HG03196 (cell line): ENCODE measurements around the gene SLC12A3.
A peak's percentile ranks its signal among the peaks of the same experiment; 100 is the strongest.

ENCODE experiments used
- ATAC-seq: cut with Tn5 transposase; IDR thresholded peaks from one replicate; pipeline ENCODE4 v1.9.1; 2021; ENCODE audit not compliant: unreplicated experiment

SLC12A3 gene

DNA sequence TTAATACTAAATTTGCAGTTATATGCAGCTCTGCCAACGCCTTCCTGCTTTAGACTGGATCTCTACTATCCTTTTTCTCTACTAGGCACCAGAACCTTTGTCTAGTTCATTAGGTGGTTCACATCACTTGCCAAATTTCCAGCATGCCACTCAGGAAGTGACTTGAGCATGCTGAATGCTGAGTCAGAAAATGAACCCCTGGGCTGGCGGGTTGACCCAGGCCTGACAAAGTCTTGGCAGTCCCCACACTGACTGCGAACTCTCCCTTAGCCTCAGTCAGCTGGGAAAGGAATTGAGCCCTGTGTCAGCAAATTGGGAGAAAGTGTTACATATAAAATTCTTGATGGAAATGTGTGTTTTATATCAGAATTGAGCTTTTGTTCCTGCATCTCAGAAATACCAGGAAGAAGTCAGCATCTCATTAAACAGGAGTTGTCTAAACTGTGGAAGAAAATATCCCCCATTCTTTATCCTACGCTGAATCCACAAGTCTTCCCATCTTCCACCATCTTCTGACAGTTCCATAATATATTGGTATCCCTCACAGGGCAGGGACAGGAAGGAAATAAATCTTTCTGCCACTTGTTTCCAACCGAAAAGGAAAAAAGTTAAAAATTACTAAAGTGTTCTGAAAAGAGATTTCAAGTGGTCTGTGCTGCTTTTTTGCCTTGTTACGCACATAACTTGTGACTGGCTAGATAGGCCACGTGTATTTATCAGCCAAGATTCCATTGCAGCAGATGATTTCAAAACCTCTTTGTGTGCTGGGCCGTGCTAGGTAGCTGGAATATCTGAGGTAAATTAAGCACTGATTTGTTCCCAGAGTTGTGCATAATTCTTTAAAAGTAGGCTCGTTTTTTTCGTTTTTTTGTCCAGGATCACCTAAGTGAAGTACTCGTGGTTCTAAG lies 16.7 kb upstream of the SLC12A3 start:
- no peak for ATAC-seq

DNA sequence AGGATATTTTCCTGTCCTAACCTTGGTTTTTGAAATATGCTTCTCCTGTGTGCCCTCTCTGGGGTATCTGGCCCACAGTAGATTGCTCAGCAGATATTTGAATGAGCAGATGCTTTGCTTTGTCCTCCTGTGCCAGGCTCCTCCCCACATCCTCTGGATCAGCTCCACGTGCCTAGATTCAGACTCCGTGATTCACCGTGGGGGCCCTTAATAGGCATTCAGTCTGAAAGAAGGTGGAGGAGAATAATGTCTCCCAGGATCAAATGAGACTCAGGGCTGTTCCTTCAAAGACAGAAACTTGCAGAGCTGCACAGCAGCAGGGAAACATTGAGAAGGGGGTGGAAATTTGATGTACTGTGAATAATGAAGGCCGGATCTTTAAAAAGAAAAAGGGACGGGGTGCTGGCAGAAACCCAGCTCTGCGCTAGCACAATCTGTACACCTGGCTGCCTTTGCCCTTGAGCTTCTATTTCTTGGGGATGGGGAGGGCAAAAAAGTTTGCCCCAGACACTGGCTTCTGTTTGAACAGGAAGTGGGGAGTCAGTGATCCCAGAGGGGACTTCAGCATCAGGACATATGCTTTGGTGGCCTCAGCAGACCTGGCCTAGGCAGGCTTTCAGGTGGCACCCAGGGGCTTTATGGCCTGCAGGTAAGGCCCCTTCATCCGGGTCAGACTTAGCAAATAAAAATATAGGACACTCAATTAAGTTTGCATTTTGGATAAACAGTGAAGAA lies 15.9 kb upstream of the SLC12A3 start:
- no peak for ATAC-seq

DNA sequence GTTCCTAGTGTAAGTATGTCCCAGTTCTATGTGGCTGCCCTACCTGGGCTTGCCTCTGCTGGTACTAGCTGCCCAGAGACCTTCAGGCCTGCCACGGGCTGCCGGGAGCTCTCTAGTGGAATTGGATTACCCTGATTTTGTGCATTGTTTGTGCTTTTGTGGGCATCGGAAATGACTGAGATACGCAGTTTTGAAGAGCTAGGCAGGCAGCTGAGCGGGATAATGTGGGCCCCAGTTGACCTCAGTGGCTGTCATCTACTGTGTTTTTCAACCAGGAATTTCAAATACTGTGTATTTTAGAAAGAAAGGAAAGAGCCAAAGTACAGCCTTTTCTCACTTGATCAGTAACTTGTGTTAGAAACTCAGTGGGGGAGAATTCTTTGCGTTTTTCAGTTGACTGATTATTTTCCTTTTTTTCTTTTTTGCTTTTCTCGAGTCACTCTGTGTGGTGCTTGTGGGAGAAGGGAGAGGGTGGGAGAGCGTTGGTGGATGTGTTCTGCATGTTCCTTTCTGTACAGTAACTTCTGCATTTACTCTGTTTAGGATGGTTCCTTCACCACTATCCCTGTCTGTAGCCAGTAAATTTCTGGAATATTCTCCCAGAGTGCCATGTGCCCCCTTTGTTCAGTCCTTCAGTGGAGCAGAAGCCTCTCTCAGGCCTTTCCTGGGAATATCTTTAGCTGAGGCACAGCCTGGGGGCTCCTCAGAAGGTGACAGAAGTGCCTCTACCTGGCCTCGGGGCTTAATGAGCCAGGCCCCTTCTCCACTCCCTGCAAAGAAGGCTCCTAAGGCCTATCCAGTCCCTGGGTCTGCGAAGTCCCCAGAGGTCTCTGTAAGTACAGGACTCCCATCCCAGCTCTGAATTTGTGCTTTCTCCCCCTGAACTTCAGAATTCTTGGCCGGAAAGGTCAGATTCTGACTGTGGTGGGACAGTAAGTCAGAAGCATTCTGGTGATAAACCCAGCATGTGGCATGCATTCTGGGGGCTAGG lies 15.0 kb upstream of the SLC12A3 start:
- ATAC-seq = no peak

DNA sequence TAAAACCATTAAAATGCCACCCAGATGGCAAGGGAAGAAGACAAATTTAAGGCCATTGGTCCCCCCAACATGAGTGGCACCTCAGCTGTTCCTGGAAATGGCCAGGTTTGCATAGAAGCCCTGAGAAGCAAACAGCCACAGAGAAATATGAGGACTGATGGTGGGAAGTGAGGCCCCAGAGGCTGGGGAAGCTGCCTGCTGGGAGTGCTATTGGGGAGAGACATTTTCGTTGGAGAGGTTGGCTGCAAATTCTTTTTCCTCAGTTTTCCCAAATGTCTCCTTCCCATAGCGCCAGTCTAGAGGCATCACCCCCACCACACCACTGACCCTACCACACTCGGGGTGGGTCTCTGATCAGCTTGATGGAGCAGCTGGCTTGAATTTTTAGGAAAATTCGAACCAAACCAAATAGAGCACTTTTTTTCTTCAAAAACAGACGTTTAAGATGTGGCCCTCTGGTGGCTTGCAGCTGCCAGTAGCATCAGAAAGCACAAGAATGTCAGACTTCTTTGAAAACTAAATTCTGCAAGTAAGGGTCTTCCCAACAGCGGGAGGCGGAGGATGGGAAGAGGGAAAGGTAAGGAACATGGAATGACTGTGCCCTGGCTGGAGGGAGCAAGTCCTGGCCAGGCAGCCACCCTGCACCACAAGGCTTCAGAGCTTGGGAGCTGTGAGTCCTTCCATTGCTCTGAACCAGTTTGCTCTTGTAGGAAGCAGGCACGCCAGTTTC lies 13.2 kb upstream of the SLC12A3 start:
- no peak for ATAC-seq

DNA sequence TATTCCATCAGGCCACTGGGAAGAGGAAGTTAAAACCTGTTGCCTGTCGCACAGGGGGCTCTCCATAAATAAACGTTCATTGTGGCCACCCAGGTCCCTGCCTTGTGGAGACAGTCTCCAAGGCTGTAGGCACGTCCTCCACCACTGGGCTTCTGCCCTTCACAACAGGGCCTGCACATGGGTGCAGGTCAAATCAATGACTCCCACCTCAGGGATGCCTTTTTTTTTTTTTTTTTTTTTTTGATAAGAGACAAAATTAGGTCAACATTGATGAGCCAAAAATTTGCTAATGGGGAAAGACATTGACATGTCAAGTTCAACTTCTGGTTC lies 12.6 kb upstream of the SLC12A3 start:
- ATAC-seq = no peak

DNA sequence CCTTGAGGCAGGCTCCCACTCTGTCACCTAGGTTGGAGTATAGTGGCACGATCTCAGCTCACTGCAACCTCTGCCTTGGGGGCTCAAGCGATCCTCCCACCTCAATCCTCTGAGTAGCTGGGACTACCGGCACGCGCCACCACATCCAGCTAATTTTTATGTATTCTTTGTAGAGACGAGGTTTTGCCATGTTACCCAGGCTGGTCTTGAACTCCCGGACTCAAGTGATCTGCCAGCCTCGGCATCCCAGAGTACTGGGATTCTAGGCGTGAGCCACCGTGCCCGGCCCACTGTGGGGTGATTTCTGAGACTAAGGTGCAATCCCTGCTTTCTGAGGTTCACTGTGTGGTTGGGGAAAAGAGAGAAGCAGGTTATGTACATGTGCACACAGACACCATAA lies 12.0 kb upstream of the SLC12A3 start:
- no peak for ATAC-seq

DNA sequence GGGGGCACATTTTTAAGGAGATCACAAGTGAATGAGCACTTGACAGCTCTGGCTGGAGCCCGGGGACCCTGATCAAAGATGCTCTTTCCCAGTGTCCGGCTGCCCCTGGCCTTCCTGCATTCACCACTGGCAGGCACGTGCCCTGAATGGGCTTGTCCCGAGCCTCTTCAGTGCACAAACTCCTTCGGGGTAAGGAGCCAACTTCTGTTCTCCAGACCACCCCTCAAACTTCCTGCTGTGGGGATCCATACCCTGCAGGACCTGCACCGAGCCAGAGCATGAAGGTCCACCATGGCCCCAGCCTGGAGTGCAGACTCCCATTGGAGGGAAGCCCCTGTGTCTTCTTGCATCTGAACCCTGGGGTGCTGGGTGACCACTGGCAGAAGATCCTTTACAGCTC lies 9.8 kb upstream of the SLC12A3 start:
- no peak for ATAC-seq

DNA sequence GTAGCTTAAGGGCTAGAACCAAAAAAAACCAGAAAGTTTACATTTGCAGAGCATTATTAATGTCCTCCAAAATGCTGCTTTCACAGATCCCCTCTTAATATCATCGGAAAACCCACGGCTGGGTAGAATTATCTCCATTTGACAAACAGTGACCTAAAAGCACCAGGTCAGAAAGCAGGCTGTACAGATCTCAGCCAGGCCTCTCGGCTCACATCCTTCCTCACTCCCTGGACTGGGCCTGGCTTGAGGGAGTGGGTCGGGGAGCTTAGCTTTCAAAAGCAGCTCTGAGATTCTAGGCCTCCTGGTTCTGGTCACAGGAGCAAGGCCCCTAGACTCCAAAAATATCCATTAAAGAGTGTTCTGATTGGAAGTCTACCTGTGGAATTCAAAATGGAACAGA lies 9.1 kb upstream of the SLC12A3 start:
- ATAC-seq = no peak

DNA sequence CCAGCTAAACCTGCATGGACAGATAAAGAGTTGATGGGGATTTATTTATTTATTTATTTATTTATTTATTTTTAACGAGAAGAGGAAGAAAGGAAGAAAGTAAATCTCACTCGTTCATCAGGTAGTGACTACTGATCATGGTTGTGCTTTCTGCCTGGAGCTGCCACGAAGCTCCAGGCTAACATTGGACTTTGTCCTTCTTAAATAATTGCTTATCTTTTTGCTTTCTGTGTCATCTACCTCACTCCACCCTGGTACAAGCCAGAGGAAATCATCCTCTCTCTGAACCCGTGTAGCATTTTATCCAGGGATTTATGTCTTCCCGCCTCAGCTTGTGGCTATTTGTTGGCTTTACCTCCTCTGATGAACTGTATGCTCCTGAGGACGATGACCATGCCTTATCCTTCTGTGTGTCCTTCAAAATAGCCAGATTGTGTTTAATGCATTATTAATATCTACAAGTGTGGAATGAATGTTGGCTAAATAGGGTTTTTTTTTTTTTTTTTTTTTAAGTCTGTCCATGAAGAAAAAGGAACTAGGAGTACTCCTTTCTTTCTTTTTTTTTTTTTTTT lies 8.0 kb upstream of the SLC12A3 start:
- no peak for ATAC-seq

DNA sequence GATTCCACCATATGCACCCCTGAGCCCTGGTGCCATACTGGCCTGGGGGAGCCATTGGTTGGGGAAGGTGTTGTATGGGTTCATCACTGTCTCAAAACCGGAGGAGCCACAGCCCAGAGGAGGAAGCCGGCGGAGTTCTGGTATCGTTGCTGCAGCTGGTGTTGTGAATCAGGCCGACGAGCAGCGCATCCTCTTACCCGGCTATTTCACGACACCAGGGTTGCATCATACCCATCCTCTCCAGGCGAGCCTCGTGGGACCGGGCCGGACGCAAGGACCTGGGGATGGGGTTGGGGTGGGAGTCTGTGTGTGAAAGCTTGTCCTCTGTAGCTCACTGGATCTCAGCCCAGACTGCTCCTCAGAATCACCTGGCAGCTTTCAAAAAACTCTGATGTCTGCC lies 6.6 kb upstream of the SLC12A3 start:
- no peak for ATAC-seq

DNA sequence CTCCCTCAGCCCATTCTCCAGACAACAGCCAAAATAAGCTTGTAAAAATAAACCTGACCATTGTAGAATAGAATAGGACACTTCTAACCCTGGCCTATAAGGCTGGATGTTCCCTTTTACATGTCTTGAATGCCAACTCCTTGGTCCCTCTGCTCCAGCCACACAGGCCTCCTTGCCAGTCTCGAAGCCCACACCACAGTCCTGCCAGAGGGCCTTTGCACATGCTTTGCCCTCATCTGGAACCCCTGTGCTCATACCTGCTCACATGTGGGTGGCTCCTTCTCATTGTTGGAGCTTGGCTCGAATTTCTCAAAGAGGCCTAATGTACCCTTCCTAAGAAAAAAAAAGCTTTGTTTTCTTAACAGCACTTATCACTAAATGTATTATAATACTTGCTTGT lies 5.4 kb upstream of the SLC12A3 start:
- ATAC-seq = no peak

DNA sequence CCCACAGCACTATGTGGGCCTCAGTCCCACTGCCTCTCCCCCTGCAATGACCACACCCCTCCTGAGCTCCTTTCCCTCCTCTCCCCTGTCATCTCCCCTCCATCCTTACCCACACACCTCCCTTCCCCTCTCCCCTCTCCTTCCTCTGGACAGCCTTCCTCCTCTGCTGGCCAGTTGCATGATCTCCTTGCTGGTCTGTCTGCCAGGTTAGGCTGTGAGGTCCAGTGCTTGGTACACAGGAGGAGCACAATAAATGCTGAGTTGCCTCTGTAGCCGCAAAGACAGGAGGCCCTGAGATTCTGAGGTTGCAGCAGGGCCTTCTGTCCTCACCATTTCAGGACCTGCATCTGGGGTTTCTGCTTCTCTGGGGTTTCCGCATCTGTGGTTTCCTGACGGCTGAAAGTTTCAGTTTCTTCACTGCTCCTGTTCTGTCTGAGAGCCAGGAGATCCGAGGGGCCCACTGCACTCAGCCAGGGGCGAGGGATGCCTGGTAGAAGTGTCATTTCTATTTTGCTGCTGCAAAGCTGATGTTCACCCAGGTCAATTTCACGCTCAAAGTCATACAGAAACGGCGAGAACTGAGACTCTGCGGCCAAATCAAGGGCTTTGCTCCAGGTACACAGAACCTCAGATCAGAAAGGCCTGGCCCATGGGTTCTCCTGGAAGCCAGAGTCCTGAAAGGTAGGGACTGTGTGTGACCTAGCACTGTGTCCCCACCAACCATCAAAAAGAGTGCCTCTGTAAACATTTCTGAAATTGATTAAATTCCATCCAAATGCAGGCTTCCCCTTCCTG lies 4.6 kb upstream of the SLC12A3 start:
- ATAC-seq = peak; percentile 76

DNA sequence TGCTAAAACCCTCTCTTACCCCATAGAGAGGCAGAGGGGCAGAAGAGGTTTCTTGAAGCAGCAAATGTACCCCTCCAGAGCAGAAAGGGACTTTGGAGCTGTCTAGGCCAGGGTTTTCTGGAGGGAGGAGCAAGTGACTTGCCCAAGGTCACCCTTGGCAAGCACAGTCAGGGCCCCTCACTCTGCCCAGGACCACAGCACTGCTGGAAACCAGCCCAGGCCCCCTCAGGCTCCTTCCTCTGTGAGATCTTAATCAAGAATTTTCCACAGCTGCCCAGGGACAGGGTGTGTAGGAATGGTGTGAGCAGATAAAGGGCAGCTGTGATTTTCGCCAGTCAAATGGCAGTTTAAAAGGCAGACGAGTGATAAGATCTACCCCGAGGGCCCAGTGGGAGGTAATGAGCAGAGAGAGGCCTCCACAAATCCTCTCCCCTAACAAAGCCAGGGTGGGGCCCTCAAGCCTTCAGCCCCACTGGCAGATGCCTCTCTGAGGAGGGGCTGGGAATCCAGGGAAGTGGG lies 3.9 kb upstream of the SLC12A3 start:
- ATAC-seq = no peak

DNA sequence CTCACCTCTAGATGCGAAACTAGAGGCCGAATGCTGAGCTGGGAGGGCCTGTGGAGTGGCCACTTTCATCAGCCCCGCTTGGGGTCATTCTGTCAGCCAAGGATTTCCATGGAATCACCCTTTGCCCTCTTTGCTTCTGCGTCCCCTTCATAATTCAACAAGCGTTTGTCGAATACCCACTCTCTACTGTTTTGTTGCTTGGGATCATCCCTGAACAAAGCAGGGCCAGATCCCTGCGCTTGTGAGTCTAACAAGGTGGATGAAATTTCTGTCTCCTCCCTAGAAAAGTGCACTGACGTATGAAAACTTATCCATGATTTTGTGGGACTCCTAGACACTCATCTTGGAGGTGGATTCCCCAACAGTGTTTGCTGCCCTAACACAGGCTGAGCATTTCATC lies 3.3 kb upstream of the SLC12A3 start:
- ATAC-seq = no peak

DNA sequence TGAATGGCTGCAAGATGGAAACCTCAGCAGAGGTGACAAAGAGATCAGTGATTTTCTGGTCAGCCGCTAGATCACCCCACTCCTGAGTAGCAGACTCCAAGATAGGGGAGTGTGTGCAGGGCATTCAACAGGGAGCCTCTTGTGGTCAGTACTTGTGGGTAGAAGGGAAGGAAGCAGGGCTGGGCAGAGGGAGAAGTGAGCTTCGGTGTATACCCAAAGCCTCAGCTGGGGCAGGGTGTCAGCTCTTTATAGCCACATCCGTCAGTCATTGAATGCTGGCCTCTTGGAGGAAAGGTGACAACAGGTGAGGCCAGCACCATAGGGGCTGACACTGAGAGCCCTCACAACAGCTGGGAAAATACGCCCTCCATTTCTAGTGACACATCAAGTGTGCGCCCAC lies 2.2 kb upstream of the SLC12A3 start:
- no peak for ATAC-seq

DNA sequence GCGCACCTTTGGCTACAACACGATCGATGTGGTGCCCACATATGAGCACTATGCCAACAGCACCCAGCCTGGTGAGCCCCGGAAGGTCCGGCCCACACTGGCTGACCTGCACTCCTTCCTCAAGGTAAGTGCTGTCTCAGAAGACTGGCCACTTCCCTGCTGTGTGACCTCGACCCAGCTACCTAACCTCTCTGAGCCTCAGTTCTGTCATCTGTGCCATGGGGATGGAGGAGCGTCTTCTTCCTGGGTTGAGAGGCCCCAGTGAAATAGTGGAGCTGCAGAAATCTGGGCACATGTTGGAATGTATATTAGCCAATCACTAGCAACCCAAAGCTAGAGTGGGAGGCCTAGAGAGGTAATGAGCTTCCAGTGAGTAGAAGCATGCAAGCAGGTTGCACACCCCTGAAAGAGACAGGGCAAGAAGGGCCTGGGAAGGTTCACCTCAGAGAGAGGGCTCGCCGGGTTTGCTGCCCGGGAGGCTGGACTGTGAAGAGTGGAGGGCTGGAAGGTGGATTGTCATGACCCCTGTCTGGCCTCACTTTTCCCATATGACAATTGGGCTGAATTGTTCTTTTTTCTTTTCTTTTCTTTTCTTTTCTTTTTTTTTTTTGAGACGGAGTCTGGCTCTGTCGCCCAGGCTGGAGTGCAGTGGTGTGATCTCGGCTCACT lies 521 bp downstream of the SLC12A3 start:
- ATAC-seq = no peak

DNA sequence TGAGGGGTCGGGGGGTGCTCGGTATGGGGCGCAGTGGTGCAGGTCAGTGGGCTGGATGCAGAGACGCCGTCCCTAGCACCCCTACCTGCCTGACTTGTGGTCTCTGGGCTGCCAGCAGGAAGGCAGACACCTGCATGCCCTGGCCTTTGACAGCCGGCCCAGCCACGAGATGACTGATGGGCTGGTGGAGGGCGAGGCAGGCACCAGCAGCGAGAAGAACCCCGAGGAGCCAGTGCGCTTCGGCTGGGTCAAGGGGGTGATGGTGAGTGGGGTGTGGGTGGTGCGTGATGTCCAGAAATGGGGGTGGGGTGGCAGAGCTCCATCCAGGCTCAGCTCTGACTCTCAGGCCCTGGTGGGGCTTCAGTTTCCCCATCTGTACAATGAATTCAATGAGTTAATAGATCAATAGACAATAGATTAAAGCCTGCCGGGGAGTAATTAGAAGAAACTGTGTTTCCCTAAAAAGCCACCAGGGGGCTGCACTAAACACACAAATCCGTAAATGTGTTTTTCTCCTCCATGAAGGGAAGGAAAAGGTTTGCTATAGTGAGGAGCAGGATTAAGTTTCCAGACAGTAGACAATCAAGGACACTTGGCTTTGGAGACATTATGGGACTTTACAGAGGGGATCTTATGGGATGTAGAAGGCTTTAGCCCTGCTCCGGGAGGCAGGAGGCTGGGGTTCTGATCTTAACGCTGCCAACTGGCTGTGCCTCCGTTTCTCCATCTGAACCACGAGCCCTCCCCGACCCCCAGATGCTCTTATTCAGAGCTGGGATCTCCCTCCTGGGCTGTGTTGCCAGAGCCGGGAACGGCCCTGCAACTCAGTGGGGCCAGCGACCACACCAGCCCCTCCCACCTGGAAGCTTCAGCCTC lies 2.2 kb downstream of the SLC12A3 start:
- ATAC-seq = no peak

DNA sequence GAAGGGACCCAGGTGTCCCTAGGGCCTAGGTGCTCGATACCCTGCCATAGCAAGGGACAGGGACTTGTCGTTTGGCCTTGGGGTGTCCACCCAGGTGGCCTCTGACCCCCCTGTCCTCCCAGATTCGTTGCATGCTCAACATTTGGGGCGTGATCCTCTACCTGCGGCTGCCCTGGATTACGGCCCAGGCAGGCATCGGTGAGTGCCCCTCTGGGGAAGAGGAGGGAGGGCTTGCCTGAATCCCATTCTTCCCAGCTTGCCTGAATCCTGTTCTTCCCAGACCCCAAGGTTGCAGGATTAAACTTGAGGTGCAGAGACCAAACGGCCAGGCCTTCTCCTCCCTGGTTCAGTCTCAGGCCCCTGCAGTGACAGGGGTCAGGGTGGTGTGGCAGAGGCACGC lies 3.2 kb downstream of the SLC12A3 start:
- ATAC-seq = no peak
